ENCODE data around the gene LYPD8. TPM values are rescaled to one million over a fixed set of nuclear protein-coding genes. Genes with fewer than 3 reads are reported as not detected.
"Not testable (repeated sequence)": the region's sequence is repeated elsewhere in the genome, so short reads cannot be mapped to it uniquely, and the experiment has no call there.

Gene LYPD8, protein sequence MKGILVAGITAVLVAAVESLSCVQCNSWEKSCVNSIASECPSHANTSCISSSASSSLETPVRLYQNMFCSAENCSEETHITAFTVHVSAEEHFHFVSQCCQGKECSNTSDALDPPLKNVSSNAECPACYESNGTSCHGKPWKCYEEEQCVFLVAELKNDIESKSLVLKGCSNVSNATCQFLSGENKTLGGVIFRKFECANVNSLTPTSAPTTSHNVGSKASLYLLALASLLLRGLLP
- not detected for total RNA-seq
- polyA plus RNA-seq (ENCODE audit: insufficient read length in 6 of 6), result not detected
- long read RNA-seq, donor 1, result 0 reads
- long read RNA-seq, donor 2, result 0 reads
- long read RNA-seq, donor 3, result 0 reads
- long read RNA-seq, donor 4, result 0 reads
- long read RNA-seq, donor 5, result 0 reads
- long read RNA-seq, donor 6, result 0 reads
- long read RNA-seq, donor 7, result 0 reads
- long read RNA-seq, donor 8, result 0 reads
- long read RNA-seq, donor 9, result 0 reads
- long read RNA-seq, donor 10, result 0 reads
- long read RNA-seq, donor 11, result 0 reads
- long read RNA-seq, donor 12, result 0 reads

DNA sequence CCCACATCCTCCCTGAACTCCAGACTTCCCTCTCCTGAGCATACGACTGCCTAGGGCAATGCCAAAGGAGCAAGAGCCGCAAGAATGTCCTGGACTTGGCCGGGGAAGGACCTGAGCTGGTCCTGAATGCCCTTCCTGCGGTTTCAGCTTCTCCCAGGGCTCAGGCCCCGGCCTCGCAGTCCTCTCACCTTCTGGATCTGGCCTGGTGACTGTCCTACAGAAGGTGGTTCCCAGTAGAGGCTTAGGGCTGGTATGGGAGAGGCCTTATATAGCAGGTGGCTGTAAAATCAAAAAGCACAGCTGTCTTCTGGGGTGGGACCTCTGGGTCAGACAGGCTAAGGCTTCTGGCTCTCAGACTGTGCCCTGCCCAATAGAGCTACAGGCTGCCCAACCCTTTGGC, at the start of gene LYPD8:
LYPD8 (minus strand) TSS at position 243 of the 400 bp plus-strand sequence. CDS start 4,678 bp downstream, outside the sequence.
- Histone ChIP-seq H3K27ac (peak within 1 kb of the TSS in 1 of 2 donors; percentile 41), H3K4me1 (no peaks in the 10 kb centered on the region), H3K36me3 (no peaks in the 10 kb centered on the region), H3K9me3 (no peaks in the 10 kb centered on the region), H3K4me3 (no peak within 1 kb of the TSS), H3K27me3 (no peaks in the 10 kb centered on the region)
- DNase-seq, result no peak
- TF ChIP-seq, protein P1, sequence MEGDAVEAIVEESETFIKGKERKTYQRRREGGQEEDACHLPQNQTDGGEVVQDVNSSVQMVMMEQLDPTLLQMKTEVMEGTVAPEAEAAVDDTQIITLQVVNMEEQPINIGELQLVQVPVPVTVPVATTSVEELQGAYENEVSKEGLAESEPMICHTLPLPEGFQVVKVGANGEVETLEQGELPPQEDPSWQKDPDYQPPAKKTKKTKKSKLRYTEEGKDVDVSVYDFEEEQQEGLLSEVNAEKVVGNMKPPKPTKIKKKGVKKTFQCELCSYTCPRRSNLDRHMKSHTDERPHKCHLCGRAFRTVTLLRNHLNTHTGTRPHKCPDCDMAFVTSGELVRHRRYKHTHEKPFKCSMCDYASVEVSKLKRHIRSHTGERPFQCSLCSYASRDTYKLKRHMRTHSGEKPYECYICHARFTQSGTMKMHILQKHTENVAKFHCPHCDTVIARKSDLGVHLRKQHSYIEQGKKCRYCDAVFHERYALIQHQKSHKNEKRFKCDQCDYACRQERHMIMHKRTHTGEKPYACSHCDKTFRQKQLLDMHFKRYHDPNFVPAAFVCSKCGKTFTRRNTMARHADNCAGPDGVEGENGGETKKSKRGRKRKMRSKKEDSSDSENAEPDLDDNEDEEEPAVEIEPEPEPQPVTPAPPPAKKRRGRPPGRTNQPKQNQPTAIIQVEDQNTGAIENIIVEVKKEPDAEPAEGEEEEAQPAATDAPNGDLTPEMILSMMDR (IDR thresholded peaks at IDR 0.05), result no peak
- intact Hi-C loops (cut with DNase I), result no loop called here
- ATAC-seq, result no peak

DNA sequence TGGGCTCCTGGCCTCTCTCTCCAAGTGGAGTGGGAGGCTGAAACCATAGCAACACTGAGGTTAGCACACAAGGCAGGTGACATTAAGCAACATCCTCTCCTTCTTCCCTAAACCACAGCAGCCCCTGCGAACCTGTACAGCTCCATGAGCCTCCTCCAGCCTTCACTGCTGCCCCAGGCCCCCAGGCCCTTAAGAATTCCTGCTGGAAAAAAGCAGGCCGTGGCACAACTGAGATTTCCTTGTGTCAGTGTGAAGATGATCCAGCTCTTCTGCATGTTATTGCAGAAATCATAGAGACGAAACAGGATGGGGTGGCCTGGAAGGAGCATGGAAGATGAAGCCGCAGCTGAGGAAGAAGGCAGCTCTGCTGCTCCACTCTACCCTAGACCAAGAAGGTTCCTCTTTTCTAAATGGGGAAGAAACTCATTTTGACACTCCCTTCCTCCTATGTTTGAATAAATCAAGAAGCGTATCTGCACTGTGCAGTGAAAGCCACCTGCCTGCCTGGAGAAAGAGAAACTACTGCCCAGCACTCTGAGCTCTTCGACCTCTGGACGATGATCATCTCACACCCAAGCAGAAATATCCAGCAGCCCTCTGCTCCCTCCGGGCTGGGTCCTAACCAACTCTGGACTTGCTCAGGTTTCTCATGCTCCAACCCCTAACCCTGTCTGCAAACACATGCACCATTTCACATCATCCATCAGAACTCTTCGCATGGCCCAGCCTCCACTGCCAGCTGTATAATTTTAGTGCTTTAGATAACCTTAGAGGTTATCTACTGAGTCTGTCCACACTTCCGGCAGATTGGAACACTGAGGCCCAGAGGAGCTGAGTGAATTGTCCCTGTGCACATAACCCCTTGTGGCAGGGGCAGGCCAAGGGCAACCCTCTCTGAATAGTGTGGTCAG, 49.5 kb upstream of the LYPD8 start:
- H3K4me3 ChIP-seq, result no peak overlapping the region
- H3K4me1 ChIP-seq, result peaks cover 0 to 44% of the 10 kb centered on the region in 2 donors
- H3K9me3 ChIP-seq, result no peaks in the 10 kb centered on the region
- H3K36me3 ChIP-seq, result no peaks in the 10 kb centered on the region
- ATAC-seq (peak; percentile 71), DNase-seq (no peak)
- intact Hi-C loops (cut with DNase I), result loop anchor here in 1 of 2 donors (5.0 kb wide), 1 partner anchor 178 kb away; no protein-coding TSS in a partner anchor
- TF ChIP-seq, protein P1 (IDR thresholded peaks at IDR 0.05), result no peak
- no peaks in the 10 kb centered on the region for H3K27me3 ChIP-seq
- H3K27ac ChIP-seq, result peak overlapping the region in 1 of 2 donors; percentile 90

DNA sequence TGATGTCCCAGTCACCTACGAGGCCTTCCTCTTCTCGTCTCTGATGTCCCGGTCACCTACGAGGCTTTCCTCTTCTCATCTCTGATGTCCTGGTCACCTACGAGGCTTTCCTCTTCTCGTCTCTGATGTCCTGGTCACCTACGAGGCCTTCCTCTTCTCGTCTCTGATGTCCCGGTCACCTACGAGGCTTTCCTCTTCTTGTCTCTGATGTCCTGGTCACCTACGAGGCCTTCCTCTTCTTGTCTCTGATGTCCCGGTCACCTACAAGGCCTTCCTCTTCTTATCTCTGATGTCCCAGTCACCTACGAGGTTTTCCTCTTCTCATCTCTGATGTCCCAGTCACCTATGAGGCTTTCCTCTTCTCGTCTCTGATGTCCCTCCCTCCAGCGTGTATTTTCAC, 47.9 kb upstream of the LYPD8 start:
- ATAC-seq; H3K27me3 ChIP-seq; DNase-seq; H3K36me3 ChIP-seq; intact Hi-C loops (cut with DNase I); H3K9me3 ChIP-seq; H3K4me3 ChIP-seq: not testable (repeated sequence)
- Histone ChIP-seq H3K4me1 (peaks cover 0 to 41% of the 10 kb centered on the region in 2 donors), H3K27ac (peak overlapping the region in 1 of 2 donors; percentile 90)

DNA sequence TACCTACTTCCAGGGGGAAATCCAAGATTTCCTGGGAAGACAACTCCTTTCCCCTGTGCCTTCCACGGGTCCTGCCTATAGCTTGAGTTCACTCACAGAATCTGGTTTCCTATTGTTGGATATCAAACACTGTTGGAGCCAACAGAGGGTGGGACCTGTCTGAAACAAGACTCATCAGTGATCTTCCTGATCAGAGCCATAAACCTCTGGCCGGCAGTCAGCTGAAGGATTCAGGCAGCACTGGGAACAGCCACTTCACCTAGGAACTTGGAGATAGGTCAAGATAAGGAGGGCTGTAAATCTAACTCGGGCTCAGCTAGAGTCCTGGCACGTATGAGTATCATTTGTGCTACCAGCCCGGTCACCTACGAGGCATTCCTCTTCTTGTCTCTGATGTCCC, 46.9 kb upstream of the LYPD8 start:
- Histone ChIP-seq H3K36me3 (no peaks in the 10 kb centered on the region), H3K4me1 (peaks cover 0 to 37% of the 10 kb centered on the region in 2 donors), H3K9me3 (no peaks in the 10 kb centered on the region), H3K27ac (no peak overlapping the region), H3K27me3 (no peaks in the 10 kb centered on the region), H3K4me3 (no peak overlapping the region)
- ATAC-seq, result no peak
- DNase-seq, result no peak
- TF ChIP-seq, protein P1 (IDR thresholded peaks at IDR 0.05), result no peak
- intact Hi-C loops (cut with DNase I), result no loop called here

DNA sequence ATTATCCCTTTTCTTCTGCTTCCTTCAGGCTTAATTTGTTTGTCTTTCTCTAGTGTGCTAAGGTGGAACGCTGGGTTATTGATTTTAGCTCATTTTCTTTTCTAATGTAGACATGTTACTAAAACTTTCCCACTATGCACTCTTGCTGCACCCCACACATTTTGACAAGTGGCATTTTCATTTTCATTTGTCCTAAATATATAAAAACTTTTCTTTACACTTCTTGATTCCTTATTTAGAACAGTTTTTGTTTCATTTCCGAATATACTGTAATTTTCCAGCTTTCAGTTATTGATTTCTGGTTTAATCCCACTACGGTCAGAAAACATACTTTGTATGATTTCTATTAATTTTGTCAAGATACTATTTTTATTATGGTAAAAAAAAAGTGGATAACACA, 44.9 kb upstream of the LYPD8 start:
- TF ChIP-seq, protein P1 (IDR thresholded peaks at IDR 0.05), result no peak
- no peak for ATAC-seq
- Histone ChIP-seq H3K27ac (no peak overlapping the region), H3K36me3 (no peaks in the 10 kb centered on the region), H3K4me1 (peaks cover 0 to 18% of the 10 kb centered on the region in 2 donors), H3K27me3 (no peaks in the 10 kb centered on the region), H3K4me3 (no peak overlapping the region), H3K9me3 (no peaks in the 10 kb centered on the region)
- intact Hi-C loops (cut with DNase I), result no loop called here
- no peak for DNase-seq

Measured in left lung (tissue), 14 donors.